GM21529 (cell line): ENCODE results near the gene CDH22.

Experiments
- ATAC-seq: cut with Tn5 transposase; IDR thresholded peaks from one replicate; pipeline ENCODE4 v1.9.1; 2021; ENCODE audit not compliant: unreplicated experiment

CDH22 gene

GRCh38 chr20:46272389-46273047 lies 35.8 kb downstream of the CDH22 start:
- no peak for ATAC-seq

GRCh38 chr20:46270977-46271744 lies 37.1 kb downstream of the CDH22 start:
- no peak for ATAC-seq

- ATAC-seq = no peak
Measured at GRCh38 chr20:46269372-46269771, 38.9 kb downstream of the CDH22 start.

GRCh38 chr20:46268662-46269061 lies 39.6 kb downstream of the CDH22 start:
- no peak for ATAC-seq

GRCh38 chr20:46268131-46268614 lies 40.1 kb downstream of the CDH22 start:
- no peak for ATAC-seq

- ATAC-seq = no peak
Measured at GRCh38 chr20:46267108-46268105, 40.9 kb downstream of the CDH22 start.

- ATAC-seq = no peak
Measured at GRCh38 chr20:46265539-46265938, 42.8 kb downstream of the CDH22 start.

- ATAC-seq = no peak
Measured at GRCh38 chr20:46264391-46265266, 43.7 kb downstream of the CDH22 start.

- no peak for ATAC-seq
Measured at GRCh38 chr20:46261456-46262253, 46.6 kb downstream of the CDH22 start.

- ATAC-seq = no peak
Measured at GRCh38 chr20:46260936-46261454, 47.3 kb downstream of the CDH22 start.

GRCh38 chr20:46260480-46260879 lies 47.8 kb downstream of the CDH22 start:
- ATAC-seq = no peak

- ATAC-seq = no peak
Measured at GRCh38 chr20:46259260-46259859, 48.9 kb downstream of the CDH22 start.

GRCh38 chr20:46257887-46258286 lies 50.4 kb downstream of the CDH22 start:
- ATAC-seq = no peak

- ATAC-seq = no peak
Measured at GRCh38 chr20:46256293-46256692, 52.0 kb downstream of the CDH22 start.

- ATAC-seq = no peak
Measured at GRCh38 chr20:46255440-46256104, 52.7 kb downstream of the CDH22 start.

- no peak for ATAC-seq
Measured at GRCh38 chr20:46253391-46253790, 54.9 kb downstream of the CDH22 start.

- no peak for ATAC-seq
Measured at GRCh38 chr20:46252352-46253091, 55.8 kb downstream of the CDH22 start.
